SU-DHL-6 (cell line): ENCODE results near the gene ELMO2.

ENCODE experiments used
- EZH2phosphoT487 ChIP-seq: fragments of 200-600 bp; sonication (generic), shearing (Covaris generic); conservative IDR thresholded peaks from 2 replicates; pipeline ENCODE4 v1.6.1; 2018; ENCODE audit warnings: mild to moderate bottlenecking, antibody characterized with exemption, low read length, moderate library complexity, mixed read lengths
- TF ChIP-seq, protein P1 (sequence below): fragments of 200-600 bp; sonication (generic); IDR thresholded peaks from one replicate; pipeline ENCODE4 v1.5.1; 2017; ENCODE audit warnings: antibody characterized with exemption, mild to moderate bottlenecking, low read length, moderate library complexity; ENCODE audit not compliant: insufficient read depth, poor library complexity, severe bottlenecking

DNA sequence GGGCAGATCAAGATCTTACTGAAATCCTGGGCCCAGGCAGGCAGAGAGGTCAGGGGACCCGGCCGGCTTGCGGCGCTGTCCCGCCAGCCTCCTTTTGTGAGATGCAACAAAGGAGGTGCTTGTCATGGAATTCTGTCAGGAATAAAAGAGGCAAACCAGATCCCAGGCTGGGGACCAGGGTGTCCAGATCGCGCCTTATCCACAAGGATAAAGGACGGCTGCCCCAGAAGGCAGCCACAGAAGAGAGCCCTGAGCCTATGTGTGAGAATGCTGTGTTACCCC lies 55.5 kb downstream of the ELMO2 start:
- TF ChIP-seq, protein P1, sequence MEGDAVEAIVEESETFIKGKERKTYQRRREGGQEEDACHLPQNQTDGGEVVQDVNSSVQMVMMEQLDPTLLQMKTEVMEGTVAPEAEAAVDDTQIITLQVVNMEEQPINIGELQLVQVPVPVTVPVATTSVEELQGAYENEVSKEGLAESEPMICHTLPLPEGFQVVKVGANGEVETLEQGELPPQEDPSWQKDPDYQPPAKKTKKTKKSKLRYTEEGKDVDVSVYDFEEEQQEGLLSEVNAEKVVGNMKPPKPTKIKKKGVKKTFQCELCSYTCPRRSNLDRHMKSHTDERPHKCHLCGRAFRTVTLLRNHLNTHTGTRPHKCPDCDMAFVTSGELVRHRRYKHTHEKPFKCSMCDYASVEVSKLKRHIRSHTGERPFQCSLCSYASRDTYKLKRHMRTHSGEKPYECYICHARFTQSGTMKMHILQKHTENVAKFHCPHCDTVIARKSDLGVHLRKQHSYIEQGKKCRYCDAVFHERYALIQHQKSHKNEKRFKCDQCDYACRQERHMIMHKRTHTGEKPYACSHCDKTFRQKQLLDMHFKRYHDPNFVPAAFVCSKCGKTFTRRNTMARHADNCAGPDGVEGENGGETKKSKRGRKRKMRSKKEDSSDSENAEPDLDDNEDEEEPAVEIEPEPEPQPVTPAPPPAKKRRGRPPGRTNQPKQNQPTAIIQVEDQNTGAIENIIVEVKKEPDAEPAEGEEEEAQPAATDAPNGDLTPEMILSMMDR, result no peak
- no peak for TF ChIP-seq EZH2phosphoT487
